Endothelial cell of umbilical vein (primary cell): ENCODE measurements around the gene COL6A2. TPM values are rescaled to one million over a fixed set of nuclear protein-coding genes. Genes with fewer than 3 reads are reported as not detected.

Source experiments
- BruUV-seq: library from RNA; stranded (reverse); fragments of 400-500 nt; replicated peaks from 2 replicates; lab custom pipeline; 2021; lab: Mats Ljungman, UMichigan
- CTCF ChIA-PET: fragments of 300-600, 350-600 bp; sonication (Branson Sonifier 250); formaldehyde crosslinking; loops from one replicate; lab custom pipeline; 2021; ENCODE audit warnings: antibody characterized with exemption, inconsistent platforms; lab: Charles Lee
- POLR2A ChIA-PET: fragments of 300-600, 350-600 bp; sonication (Branson Sonifier 250); formaldehyde crosslinking; loops from one replicate; lab custom pipeline; 2021; ENCODE audit warnings: antibody characterized with exemption, inconsistent platforms; lab: Charles Lee
- DNase-seq: peaks from one replicate; pipeline ENCODE4 v3.0.0-alpha.2; 2011; ENCODE audit warnings: low read depth, low spot score
- FAIRE-seq: peaks from 2 replicates; lab custom pipeline; 2011; peaks lifted over from hg19 to GRCh38; lab: Jason Lieb, UNC
- H2AFZ ChIP-seq: 2 replicates; pipeline ENCODE4 v1.6.0; 2012; ENCODE audit warnings: low read depth, low read length, control low read depth, inconsistent platforms
- H3K27ac ChIP-seq: 2 replicates; pipeline ENCODE4 v1.5.1; 2011; ENCODE audit warnings: low read depth, mild to moderate bottlenecking, control low read depth, low read length, moderate library complexity; ENCODE audit not compliant: insufficient read depth
- H3K27me3 ChIP-seq, 2 experiments: 2 replicates each; pipeline versions ENCODE4 v1.6.0 to v1.6.1; 2011; ENCODE audit warnings: low read length in 2 of 2, mixed read lengths in 1 of 2; ENCODE audit not compliant: control insufficient read depth in 2 of 2, insufficient read depth in 2 of 2
- H3K36me3 ChIP-seq, 2 experiments: 2 replicates in 1 of 2; 3 replicates in 1 of 2; pipeline ENCODE4 v1.5.1; 2011; ENCODE audit warnings: low read length in 2 of 2, mild to moderate bottlenecking in 1 of 2, moderate library complexity in 1 of 2; ENCODE audit not compliant: control insufficient read depth in 2 of 2, insufficient read depth in 2 of 2; ENCODE audit errors: extremely low read depth in 1 of 2
- H3K4me1 ChIP-seq: 3 replicates; pipeline ENCODE4 v1.5.1; 2011; ENCODE audit warnings: mild to moderate bottlenecking, low read length; ENCODE audit not compliant: control insufficient read depth, insufficient read depth; ENCODE audit errors: extremely low read depth
- H3K4me2 ChIP-seq: 2 replicates; pipeline ENCODE4 v1.6.1; 2011; ENCODE audit warnings: low read length, control low read depth, mixed read lengths; ENCODE audit not compliant: insufficient read depth
- H3K4me3 ChIP-seq, 3 experiments: fragments of 200-600 bp in 1 of 3; sonication (generic), shearing (Covaris generic) in 1 of 3; replicated peaks in 1 of 3; 2 replicates each; pipeline ENCODE4 v1.5.1; 2011 to 2016; ENCODE audit warnings: control low read depth in 3 of 3, low read length in 3 of 3, mild to moderate bottlenecking in 2 of 3, inconsistent platforms in 1 of 3, low read depth in 1 of 3, moderate library complexity in 1 of 3; ENCODE audit not compliant: insufficient read depth in 1 of 3
- H3K79me2 ChIP-seq: 2 replicates; pipeline ENCODE4 v1.6.0; 2012; ENCODE audit warnings: low read length, inconsistent platforms; ENCODE audit not compliant: control insufficient read depth, insufficient read depth
- H3K9ac ChIP-seq: replicated peaks from 2 replicates; pipeline ENCODE3; 2011; ENCODE audit warnings: low read length, control low read depth; ENCODE audit not compliant: insufficient read depth; ENCODE audit errors: extremely low read depth
- H3K9me1 ChIP-seq: replicated peaks from 3 replicates; pipeline ENCODE4 v1.6.0; 2011; ENCODE audit warnings: mild to moderate bottlenecking, low read length; ENCODE audit not compliant: control insufficient read depth, insufficient read depth; ENCODE audit errors: extremely low read depth
- H3K9me3 ChIP-seq: replicated peaks from 2 replicates; pipeline ENCODE4 v1.5.1; 2012; ENCODE audit warnings: low read length, inconsistent platforms; ENCODE audit not compliant: control insufficient read depth, insufficient read depth
- H4K20me1 ChIP-seq: replicated peaks from 2 replicates; pipeline ENCODE3; 2011; ENCODE audit warnings: mild to moderate bottlenecking, low read length; ENCODE audit not compliant: control insufficient read depth, insufficient read depth; ENCODE audit errors: extremely low read depth
- CTCF ChIP-seq, 2 donors: IDR thresholded peaks; 1 replicate in 1 of 2; 2 replicates in 1 of 2; pipeline ENCODE4 v1.5.1; 2011; ENCODE audit warnings: low read length in 2 of 2, mild to moderate bottlenecking in 2 of 2, moderate library complexity in 2 of 2, control low read depth in 1 of 2, inconsistent platforms in 1 of 2, low read depth in 1 of 2; ENCODE audit not compliant: insufficient read depth in 1 of 2; ENCODE audit errors: extremely low read depth in 1 of 2
- EZH2 ChIP-seq: IDR thresholded peaks from 2 replicates; pipeline ENCODE4 v1.6.1; 2012; ENCODE audit warnings: borderline replicate concordance, low read depth, mild to moderate bottlenecking, moderate library complexity, low read length, inconsistent platforms; ENCODE audit not compliant: severe bottlenecking
- FOS ChIP-seq: IDR thresholded peaks from 2 replicates; pipeline ENCODE4 v1.6.1; 2011; ENCODE audit warnings: mild to moderate bottlenecking, low read length, moderate library complexity, borderline replicate concordance; ENCODE audit not compliant: insufficient read depth
- GATA2 ChIP-seq: IDR thresholded peaks from 2 replicates; pipeline ENCODE4 v1.7.0; 2011; ENCODE audit warnings: low read depth, mild to moderate bottlenecking, moderate library complexity, mixed read lengths, low read length; ENCODE audit not compliant: insufficient read length, insufficient read depth
- JUN ChIP-seq: IDR thresholded peaks from 2 replicates; pipeline ENCODE4 v1.6.1; 2011; ENCODE audit warnings: borderline replicate concordance, low read depth; ENCODE audit not compliant: insufficient read length, insufficient read depth
- MAX ChIP-seq: IDR thresholded peaks from 2 replicates; pipeline ENCODE4 v1.6.1; 2011; ENCODE audit not compliant: insufficient read depth, insufficient read length
- MYC ChIP-seq: IDR thresholded peaks from one replicate; pipeline ENCODE4 v1.6.1; 2011; ENCODE audit warnings: mild to moderate bottlenecking, low read depth, low read length
- POLR2A ChIP-seq: IDR thresholded peaks from 2 replicates; pipeline ENCODE4 v1.6.1; 2012; ENCODE audit warnings: low read depth, mild to moderate bottlenecking, control low read depth, low read length
- POLR2AphosphoS5 ChIP-seq: IDR thresholded peaks from 2 replicates; pipeline ENCODE4 v1.6.1; 2012; ENCODE audit warnings: low read depth, mild to moderate bottlenecking, control low read depth, low read length, moderate library complexity; ENCODE audit not compliant: insufficient read depth
- dilution Hi-C: fragments of 300-500 bp; cut with MboI; formaldehyde crosslinking; loops from one replicate; pipeline ENCODE4 v1.15.0; 2019; ENCODE audit warnings: low sequenced_read_pairs; ENCODE audit not compliant: extremely low pct_ligation_motif_present
- intact Hi-C: fragments of 100-400 bp; cut with micrococcal nuclease; formaldehyde crosslinking; loops from one replicate; pipeline ENCODE4 v1.10.0; 2022
- polyA plus RNA-seq, 4 experiments: library from polyadenylated mRNA; depleted of rRNA in 3 of 4; stranded (reverse) in 3 of 4; unstranded in 1 of 4; fragments of >200 nt; gene quantifications; 2 replicates each; pipeline versions ENCODE4 v1.2.1 to v1.2.3, GENCODE V29; 2011 to 2012; ENCODE audit warnings: missing spikeins in 1 of 4
- total RNA-seq: library from RNA; stranded (reverse); gene quantifications from 2 replicates; pipeline ENCODE4 v1.2.3, GENCODE V29; 2021

COL6A2 gene
- total and polyA plus RNA-seq, 2 donors (not counting 3 experiments of a cell fraction or from before 2014, with no cell fraction given): 3.4 to 6.1 TPM

GRCh38 chr21:46119637-46120271 lies 21.8 kb downstream of the COL6A2 start:
- Histone ChIP-seq H3K4me1 (no peaks in the 10 kb centered on the region), H3K9me3 (no peaks in the 10 kb centered on the region), H3K27ac (no peak overlapping the region), H2AFZ (no peak overlapping the region), H3K79me2 (no peaks in the 10 kb centered on the region), H3K36me3 (no peaks in the 10 kb centered on the region), H4K20me1 (no peaks in the 10 kb centered on the region), H3K9ac (no peak overlapping the region), H3K27me3 (no peaks in the 10 kb centered on the region), H3K4me3 (no peak overlapping the region), H3K4me2 (no peak overlapping the region), H3K9me1 (no peaks in the 10 kb centered on the region)
- CTCF ChIA-PET: no interaction called here
- no TSS peak for BruUV-seq
- FAIRE-seq (no peak), DNase-seq (no peak)
- POLR2A ChIA-PET: no interaction called here
- TF ChIP-seq POLR2A: no peak
- TF ChIP-seq JUN: no peak
- dilution Hi-C loops (no loop called here), intact Hi-C loops (no loop called here)

GRCh38 chr21:46120301-46121285 lies 22.7 kb downstream of the COL6A2 start:
- CTCF ChIA-PET: no interaction called here
- POLR2A ChIA-PET: no interaction called here
- Histone ChIP-seq H2AFZ (no peak overlapping the region), H3K9me3 (no peaks in the 10 kb centered on the region), H3K4me1 (no peaks in the 10 kb centered on the region), H3K4me3 (no peak overlapping the region), H3K79me2 (no peaks in the 10 kb centered on the region), H3K4me2 (no peak overlapping the region), H3K9ac (no peak overlapping the region), H3K27ac (no peak overlapping the region), H3K9me1 (no peaks in the 10 kb centered on the region), H3K27me3 (no peaks in the 10 kb centered on the region), H3K36me3 (no peaks in the 10 kb centered on the region), H4K20me1 (no peaks in the 10 kb centered on the region)
- dilution Hi-C loops (no loop called here), intact Hi-C loops (no loop called here)
- DNase-seq (no peak), FAIRE-seq (no peak)
- TF ChIP-seq MYC (no peak), FOS (no peak), EZH2 (no peak), MAX (no peak), CTCF (IDR thresholded peaks at IDR 0.05; ENCODE audit: extremely low read depth in 1 of 2, insufficient read depth in 1 of 2, low read depth in 1 of 2, low read length in 2 of 2) (no peak), POLR2AphosphoS5 (no peak), POLR2A (no peak), JUN (no peak), GATA2 (no peak)
- BruUV-seq: no TSS peak
